ENCODE results near the gene YBX1. TPM values are rescaled to one million over a fixed set of nuclear protein-coding genes. Genes with fewer than 3 reads are reported as not detected.
A peak's percentile ranks its signal among the peaks of the same experiment; 100 is the strongest.

The YBX1 gene
- total RNA-seq, 1 donor from 2014 or later = 538 TPM

DNA sequence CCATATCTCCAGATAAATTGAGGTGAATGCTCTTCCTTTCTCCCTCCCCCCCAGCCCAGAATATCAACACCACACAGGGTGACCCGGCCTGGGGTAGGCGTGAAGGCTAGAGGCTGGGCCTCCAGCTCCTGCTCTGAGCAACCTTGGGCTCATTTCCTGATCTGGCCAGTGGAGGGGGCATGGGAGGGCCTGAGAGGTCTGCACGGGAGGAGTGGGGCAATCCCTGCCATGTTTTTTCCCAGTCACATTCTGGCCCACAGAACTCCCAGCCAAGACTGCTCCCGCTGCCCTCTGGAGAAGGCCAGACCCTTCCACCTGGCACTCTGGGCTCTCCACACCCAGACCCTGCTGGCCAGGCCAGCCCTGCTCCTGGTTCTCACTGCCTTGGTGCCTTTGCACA lies 53.9 kb downstream of the YBX1 start:
- Mint-ChIP-seq H3K4me3 (ENCODE audit: unreplicated experiment) (no peak overlapping the region), H3K27ac (ENCODE audit: unreplicated experiment) (no peak overlapping the region), H3K4me1 (ENCODE audit: unreplicated experiment) (peaks cover 1% of the 10 kb centered on the region), H3K9me3 (ENCODE audit: unreplicated experiment) (no peaks in the 10 kb centered on the region), H3K27me3 (ENCODE audit: unreplicated experiment) (no peaks in the 10 kb centered on the region), H3K36me3 (ENCODE audit: unreplicated experiment) (no peaks in the 10 kb centered on the region)
- TF ChIP-seq, protein P1, sequence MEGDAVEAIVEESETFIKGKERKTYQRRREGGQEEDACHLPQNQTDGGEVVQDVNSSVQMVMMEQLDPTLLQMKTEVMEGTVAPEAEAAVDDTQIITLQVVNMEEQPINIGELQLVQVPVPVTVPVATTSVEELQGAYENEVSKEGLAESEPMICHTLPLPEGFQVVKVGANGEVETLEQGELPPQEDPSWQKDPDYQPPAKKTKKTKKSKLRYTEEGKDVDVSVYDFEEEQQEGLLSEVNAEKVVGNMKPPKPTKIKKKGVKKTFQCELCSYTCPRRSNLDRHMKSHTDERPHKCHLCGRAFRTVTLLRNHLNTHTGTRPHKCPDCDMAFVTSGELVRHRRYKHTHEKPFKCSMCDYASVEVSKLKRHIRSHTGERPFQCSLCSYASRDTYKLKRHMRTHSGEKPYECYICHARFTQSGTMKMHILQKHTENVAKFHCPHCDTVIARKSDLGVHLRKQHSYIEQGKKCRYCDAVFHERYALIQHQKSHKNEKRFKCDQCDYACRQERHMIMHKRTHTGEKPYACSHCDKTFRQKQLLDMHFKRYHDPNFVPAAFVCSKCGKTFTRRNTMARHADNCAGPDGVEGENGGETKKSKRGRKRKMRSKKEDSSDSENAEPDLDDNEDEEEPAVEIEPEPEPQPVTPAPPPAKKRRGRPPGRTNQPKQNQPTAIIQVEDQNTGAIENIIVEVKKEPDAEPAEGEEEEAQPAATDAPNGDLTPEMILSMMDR (IDR thresholded peaks at IDR 0.05) = peak; percentile 28
- DNase-seq (ENCODE audit: extremely low spot score, unreplicated experiment) = no peak

DNA sequence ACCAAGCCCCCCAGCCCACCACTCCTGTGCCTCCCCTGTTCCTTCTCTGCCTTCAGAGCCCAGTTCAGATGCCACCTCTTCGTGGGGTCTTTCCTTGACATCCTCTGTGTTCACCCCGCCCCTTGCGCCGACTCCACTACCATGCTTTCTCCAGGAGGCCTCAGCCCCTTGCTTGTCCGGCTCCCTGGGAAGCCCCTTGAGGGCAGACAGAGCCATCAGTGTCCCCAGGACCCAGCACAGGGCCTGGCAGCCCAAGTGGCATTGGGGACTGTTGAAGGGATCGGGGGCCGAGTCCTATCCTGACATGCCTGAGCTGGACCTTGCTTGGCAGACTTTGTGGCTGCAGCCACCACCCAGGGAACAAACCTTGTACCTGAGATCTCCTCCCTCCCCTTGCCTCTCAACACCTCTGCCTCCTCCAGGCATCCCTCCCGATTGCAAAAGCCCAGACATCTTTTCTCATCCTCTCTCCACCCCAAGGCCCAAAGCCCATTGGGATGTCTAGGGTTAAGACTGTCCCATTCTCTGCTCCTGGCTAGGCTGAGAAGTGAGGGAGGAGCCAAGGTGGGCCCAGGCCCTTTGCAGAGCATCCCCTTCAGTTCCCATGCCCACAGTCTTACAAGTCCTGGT lies 54.5 kb downstream of the YBX1 start:
- DNase-seq (ENCODE audit: extremely low spot score, unreplicated experiment) = no peak
- Mint-ChIP-seq H3K27ac (ENCODE audit: unreplicated experiment) (no peak overlapping the region), H3K27me3 (ENCODE audit: unreplicated experiment) (no peaks in the 10 kb centered on the region), H3K36me3 (ENCODE audit: unreplicated experiment) (no peaks in the 10 kb centered on the region), H3K4me3 (ENCODE audit: unreplicated experiment) (no peak overlapping the region), H3K9me3 (ENCODE audit: unreplicated experiment) (no peaks in the 10 kb centered on the region), H3K4me1 (ENCODE audit: unreplicated experiment) (peaks cover 1% of the 10 kb centered on the region)
- TF ChIP-seq, protein P1 (IDR thresholded peaks at IDR 0.05) = no peak

DNA sequence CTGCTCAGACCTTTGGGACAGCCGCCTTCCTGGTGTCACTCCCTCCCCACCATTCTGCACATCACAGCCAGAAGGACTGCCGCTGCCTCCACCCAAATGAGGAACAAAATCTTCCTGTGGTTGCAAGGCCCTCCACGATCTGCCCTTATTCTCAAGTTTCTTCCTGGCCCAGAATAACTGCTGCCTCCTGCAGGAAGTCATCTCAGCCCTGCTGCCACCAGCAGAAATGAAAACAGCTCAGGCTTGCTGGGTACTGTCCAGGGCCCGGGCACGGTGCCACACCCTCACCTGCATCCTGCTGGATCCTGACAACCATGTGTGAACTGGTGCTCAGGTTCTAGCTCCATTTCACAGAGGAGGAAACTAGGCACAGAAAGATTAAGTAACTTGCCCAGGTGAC lies 55.0 kb downstream of the YBX1 start:
- Mint-ChIP-seq H3K27me3 (ENCODE audit: unreplicated experiment) (no peaks in the 10 kb centered on the region), H3K4me1 (ENCODE audit: unreplicated experiment) (peaks cover 1% of the 10 kb centered on the region), H3K9me3 (ENCODE audit: unreplicated experiment) (no peaks in the 10 kb centered on the region), H3K27ac (ENCODE audit: unreplicated experiment) (no peak overlapping the region), H3K36me3 (ENCODE audit: unreplicated experiment) (no peaks in the 10 kb centered on the region), H3K4me3 (ENCODE audit: unreplicated experiment) (no peak overlapping the region)
- TF ChIP-seq, protein P1 (IDR thresholded peaks at IDR 0.05) = peak; percentile 8
- DNase-seq (ENCODE audit: extremely low spot score, unreplicated experiment) = no peak

DNA sequence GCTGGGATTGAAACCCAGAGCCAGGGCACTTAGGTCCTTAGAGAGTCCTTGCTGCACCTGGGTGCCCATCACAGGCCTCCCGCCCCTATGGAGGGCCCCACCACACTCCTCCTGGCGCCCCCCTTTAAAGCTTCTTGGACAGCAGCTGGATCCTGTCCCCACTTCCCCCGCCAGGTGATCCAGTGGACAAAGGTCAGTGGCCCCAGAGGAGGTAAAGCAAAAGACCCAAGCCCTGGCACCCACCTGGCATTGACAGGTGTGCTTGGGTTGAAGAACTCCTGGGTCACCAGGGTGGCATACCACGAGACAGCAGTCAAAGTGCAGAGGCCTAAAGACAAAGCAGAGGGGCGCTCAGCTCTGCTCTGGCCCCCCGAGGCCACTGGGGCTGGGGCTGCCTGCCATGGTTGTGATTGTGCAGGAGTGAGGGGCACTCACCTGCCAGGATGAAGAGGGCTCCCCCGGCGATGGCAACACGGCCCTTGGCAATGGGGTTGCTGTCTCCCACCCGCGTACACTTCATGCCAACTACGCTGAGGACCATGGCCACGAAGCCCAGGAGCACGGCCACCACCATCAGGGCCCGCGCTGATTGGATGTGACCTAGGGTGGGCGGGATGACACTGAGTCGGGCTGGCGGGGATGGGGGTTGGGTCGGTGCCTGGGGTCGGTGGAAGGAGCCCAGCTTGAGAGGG lies 55.9 kb downstream of the YBX1 start:
- Mint-ChIP-seq H3K9me3 (ENCODE audit: unreplicated experiment) (no peaks in the 10 kb centered on the region), H3K27me3 (ENCODE audit: unreplicated experiment) (no peaks in the 10 kb centered on the region), H3K27ac (ENCODE audit: unreplicated experiment) (no peak overlapping the region), H3K4me1 (ENCODE audit: unreplicated experiment) (peaks cover 10% of the 10 kb centered on the region), H3K4me3 (ENCODE audit: unreplicated experiment) (no peak overlapping the region), H3K36me3 (ENCODE audit: unreplicated experiment) (no peaks in the 10 kb centered on the region)
- DNase-seq (ENCODE audit: extremely low spot score, unreplicated experiment) = no peak
- TF ChIP-seq, protein P1 (IDR thresholded peaks at IDR 0.05) = no peak

DNA sequence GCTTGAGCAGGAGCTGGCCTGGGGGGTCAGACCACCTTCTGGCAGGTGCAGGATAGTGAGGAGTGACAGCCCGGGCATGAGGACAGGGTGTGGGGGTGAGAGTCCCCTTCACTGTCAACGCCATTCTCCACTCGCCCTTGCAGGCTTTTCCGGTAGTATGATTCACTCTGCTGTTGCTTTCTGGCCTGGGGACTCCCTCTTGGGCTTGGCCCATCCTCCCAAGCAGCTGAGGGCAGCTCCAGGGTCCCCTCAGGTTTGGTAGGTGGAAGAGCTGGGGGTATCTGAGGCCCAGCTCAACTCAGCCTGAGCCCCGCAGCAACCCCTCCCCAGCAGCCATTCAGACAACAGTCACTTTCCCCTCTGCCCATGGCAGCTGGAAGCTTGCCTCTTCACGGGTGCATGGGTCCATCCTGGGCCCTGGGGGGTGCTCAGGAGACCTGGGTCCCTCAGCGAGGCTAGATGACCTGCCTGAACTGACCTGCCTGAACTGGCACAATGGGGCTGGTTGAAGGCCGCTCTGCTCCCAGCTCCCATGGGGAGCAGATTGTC lies 56.5 kb downstream of the YBX1 start:
- Mint-ChIP-seq H3K4me1 (ENCODE audit: unreplicated experiment) (peaks cover 16% of the 10 kb centered on the region), H3K4me3 (ENCODE audit: unreplicated experiment) (no peak overlapping the region), H3K36me3 (ENCODE audit: unreplicated experiment) (no peaks in the 10 kb centered on the region), H3K9me3 (ENCODE audit: unreplicated experiment) (no peaks in the 10 kb centered on the region), H3K27ac (ENCODE audit: unreplicated experiment) (no peak overlapping the region), H3K27me3 (ENCODE audit: unreplicated experiment) (no peaks in the 10 kb centered on the region)
- DNase-seq (ENCODE audit: extremely low spot score, unreplicated experiment) = no peak
- TF ChIP-seq, protein P1 (IDR thresholded peaks at IDR 0.05) = no peak
